Spinal cord (tissue), 10 donors: ENCODE data around the gene PPDPF. TPM values are rescaled to one million over a fixed set of nuclear protein-coding genes. Genes with fewer than 3 reads are reported as not detected.

Experiments used
- DNase-seq, 6 donors: peaks; one replicate each; pipeline versions ENCODE4 v3.0.0 to v3.0.0-alpha.2; 2013 to 2015; ENCODE audit warnings: low spot score in 6 of 6, low read depth in 4 of 6
- H3K27ac ChIP-seq: one replicate; pipeline ENCODE4 v1.5.1; 2013; ENCODE audit warnings: low read depth, low read length, control low read depth
- H3K27me3 ChIP-seq: one replicate; pipeline ENCODE4 v1.6.1; 2013; ENCODE audit warnings: low read length; ENCODE audit not compliant: control insufficient read depth, insufficient read depth
- H3K36me3 ChIP-seq: one replicate; pipeline ENCODE4 v1.6.1; 2013; ENCODE audit warnings: low read length; ENCODE audit not compliant: control insufficient read depth, insufficient read depth
- H3K4me1 ChIP-seq: one replicate; pipeline ENCODE4 v1.6.1; 2013; ENCODE audit warnings: low read length; ENCODE audit not compliant: control insufficient read depth, insufficient read depth
- H3K4me3 ChIP-seq: one replicate; pipeline ENCODE4 v1.5.1; 2013; ENCODE audit warnings: low read depth, low read length, control low read depth
- H3K9me3 ChIP-seq: one replicate; pipeline ENCODE4 v1.6.1; 2013; ENCODE audit warnings: low read length; ENCODE audit not compliant: control insufficient read depth, insufficient read depth
- WGBS: methylation state at CpG from one replicate; pipeline ENCODE4 v1.1.5; 2013; ENCODE audit warnings: missing lambda C conversion rate; ENCODE audit not compliant: insufficient coverage; 5-methylcytosine and 5-hydroxymethylcytosine counted together
- long read RNA-seq, 4 donors: transcript quantifications; one replicate each; lab custom pipeline, GENCODE V29; 2026
- polyA plus RNA-seq, 2 donors: library from polyadenylated mRNA; unstranded; fragments of 120-200 nt; gene quantifications; one replicate each; pipeline ENCODE4 v1.2.1, GENCODE V29; 2013; ENCODE audit not compliant: insufficient read length in 2 of 2
- total RNA-seq, 2 donors: library from RNA; depleted of rRNA in 1 of 2; stranded (reverse); fragments of 120-200 nt in 1 of 2; fragments of >200 nt in 1 of 2; gene quantifications; one replicate each; pipeline versions ENCODE4 v1.2.3 to v1.2.4, GENCODE V29; 2013 to 2014
- donor health status: healthy.

The PPDPF gene
- 10 to 100 TPM; 19.9 to 74.0 TPM for total RNA-seq
- polyA plus RNA-seq: 100 to 1,000 TPM; 458 to 467 TPM
- long read RNA-seq, donor 1, transcript PPDPF-202 (4 exons, 868 nt): major isoform, 202 of 243 reads
- long read RNA-seq, donor 1, partial matches to known transcripts: 24 of 243 reads
- long read RNA-seq, donor 1, other reads (novel, unspliced or antisense): 8 of 243 reads
- long read RNA-seq, donor 2, transcript PPDPF-201 (3 exons, 627 nt): minor isoform, 5 of 244 reads
- long read RNA-seq, donor 2, transcript PPDPF-202 (4 exons, 868 nt): major isoform, 144 of 244 reads
- long read RNA-seq, donor 2, partial matches to known transcripts: 86 of 244 reads
- long read RNA-seq, donor 2, other reads (novel, unspliced or antisense): 7 of 244 reads
- long read RNA-seq, donor 3, transcript PPDPF-201 (3 exons, 627 nt): minor isoform, 5 of 191 reads
- long read RNA-seq, donor 3, transcript PPDPF-202 (4 exons, 868 nt): major isoform, 145 of 191 reads
- long read RNA-seq, donor 3, partial matches to known transcripts: 39 of 191 reads
- long read RNA-seq, donor 3, other reads (novel, unspliced or antisense): 0 of 191 reads
- long read RNA-seq, donor 4, transcript PPDPF-204 (3 exons, 478 nt): minor isoform, 5 of 284 reads
- long read RNA-seq, donor 4, transcript PPDPF-202 (4 exons, 868 nt): major isoform, 188 of 284 reads
- long read RNA-seq, donor 4, partial matches to known transcripts: 77 of 284 reads
- long read RNA-seq, donor 4, other reads (novel, unspliced or antisense): 10 of 284 reads

GRCh38 chr20:63520504-63520933 lies at the start of gene PPDPF:
Gene PPDPF (plus strand): TSS chr20:63520765. CDS start chr20:63521309, 544 bp downstream.
- peak in 5 of 6 donors; percentile 68 to 96 (median 81) for DNase-seq
- Histone ChIP-seq H3K36me3 (peaks cover 48% of the 10 kb centered on the region), H3K9me3 (no peaks in the 10 kb centered on the region), H3K27me3 (no peaks in the 10 kb centered on the region), H3K27ac (peak within 1 kb of the TSS; percentile 73), H3K4me1 (peaks cover 44% of the 10 kb centered on the region), H3K4me3 (peak within 1 kb of the TSS; percentile 63)
- under 1% methylated on average over 64 of the region's 64 CpGs for WGBS

GRCh38 chr20:63471002-63471716 lies 49.4 kb upstream of the PPDPF start:
- peak in 2 of 6 donors; percentile 52 to 53 for DNase-seq
- Histone ChIP-seq H3K27ac (no peak overlapping the region), H3K4me3 (peak overlapping the region; percentile 40), H3K4me1 (peaks cover 67% of the 10 kb centered on the region), H3K36me3 (peaks cover 34% of the 10 kb centered on the region), H3K9me3 (no peaks in the 10 kb centered on the region), H3K27me3 (peaks cover 25% of the 10 kb centered on the region)
- 5% methylated on average over 38 of the region's 46 CpGs for WGBS

- peak overlapping the region; percentile 40 for H3K4me3 ChIP-seq
- H3K4me1 ChIP-seq: peaks cover 67% of the 10 kb centered on the region
- peaks cover 25% of the 10 kb centered on the region for H3K27me3 ChIP-seq
- H3K36me3 ChIP-seq: peaks cover 29% of the 10 kb centered on the region
- 0% methylated on average over 27 of the region's 27 CpGs for WGBS
- DNase-seq: no peak
- H3K27ac ChIP-seq: no peak overlapping the region
- H3K9me3 ChIP-seq: no peaks in the 10 kb centered on the region
Observed at GRCh38 chr20:63471717-63471980, 48.9 kb upstream of the PPDPF start.

GRCh38 chr20:63471981-63472831 lies 48.4 kb upstream of the PPDPF start, which contains the start of gene KCNQ2:
Gene KCNQ2 (minus strand): TSS chr20:63472655. CDS start chr20:63472463, 192 bp downstream.
- Histone ChIP-seq H3K9me3 (no peaks in the 10 kb centered on the region), H3K4me3 (peak within 1 kb of the TSS; percentile 40), H3K27me3 (peaks cover 25% of the 10 kb centered on the region), H3K36me3 (peaks cover 24% of the 10 kb centered on the region), H3K27ac (no peak within 1 kb of the TSS), H3K4me1 (peaks cover 70% of the 10 kb centered on the region)
- peak in 2 of 6 donors; percentile 85 to 88 for DNase-seq
- under 1% methylated on average over 84 of the region's 111 CpGs for WGBS

- WGBS: 47% methylated on average over 7 of the region's 13 CpGs
- Histone ChIP-seq H3K27me3 (peaks cover 25% of the 10 kb centered on the region), H3K9me3 (no peaks in the 10 kb centered on the region), H3K4me3 (no peak overlapping the region), H3K36me3 (peaks cover 24% of the 10 kb centered on the region), H3K4me1 (peaks cover 68% of the 10 kb centered on the region), H3K27ac (no peak overlapping the region)
- DNase-seq: no peak
Observed at GRCh38 chr20:63472862-63473390, 47.6 kb upstream of the PPDPF start.

GRCh38 chr20:63473555-63474449 lies 46.8 kb upstream of the PPDPF start:
- DNase-seq: peak in 1 of 6 donors; percentile 78
- WGBS: 39% methylated on average over 30 of the region's 30 CpGs
- peaks cover 25% of the 10 kb centered on the region for H3K27me3 ChIP-seq
- H3K9me3 ChIP-seq: no peaks in the 10 kb centered on the region
- H3K4me3 ChIP-seq: no peak overlapping the region
- peaks cover 17% of the 10 kb centered on the region for H3K36me3 ChIP-seq
- H3K27ac ChIP-seq: no peak overlapping the region
- H3K4me1 ChIP-seq: peaks cover 59% of the 10 kb centered on the region

GRCh38 chr20:63475209-63475608 lies 45.4 kb upstream of the PPDPF start:
- Histone ChIP-seq H3K27ac (no peak overlapping the region), H3K36me3 (peaks cover 3% of the 10 kb centered on the region), H3K4me3 (no peak overlapping the region), H3K27me3 (peaks cover 25% of the 10 kb centered on the region), H3K4me1 (peaks cover 45% of the 10 kb centered on the region), H3K9me3 (no peaks in the 10 kb centered on the region)
- DNase-seq: no peak
- WGBS: 30% methylated on average over 16 of the region's 16 CpGs

- Histone ChIP-seq H3K4me3 (no peak overlapping the region), H3K27ac (no peak overlapping the region), H3K9me3 (no peaks in the 10 kb centered on the region), H3K27me3 (peaks cover 25% of the 10 kb centered on the region), H3K36me3 (peaks cover 2% of the 10 kb centered on the region), H3K4me1 (peaks cover 43% of the 10 kb centered on the region)
- WGBS: 58% methylated on average over 16 of the region's 21 CpGs
- no peak for DNase-seq
Observed at GRCh38 chr20:63477061-63477616, 43.4 kb upstream of the PPDPF start.
